GM23248 (cell line): ENCODE measurements around the gene SMIM24.

ENCODE experiments used
- EZH2 ChIP-seq: fragments of 200-600 bp; sonication (generic); IDR thresholded peaks from 2 replicates; pipeline ENCODE4 v1.6.1; 2018; ENCODE audit warnings: antibody characterized with exemption, mild to moderate bottlenecking; ENCODE audit not compliant: insufficient read depth, poor library complexity, severe bottlenecking
- EZH2phosphoT487 ChIP-seq: fragments of 200-600 bp; sonication (generic); IDR thresholded peaks from 2 replicates; pipeline ENCODE4 v1.6.1; 2018; ENCODE audit warnings: antibody characterized with exemption, moderate library complexity, mild to moderate bottlenecking, low read depth; ENCODE audit not compliant: insufficient read depth

DNA sequence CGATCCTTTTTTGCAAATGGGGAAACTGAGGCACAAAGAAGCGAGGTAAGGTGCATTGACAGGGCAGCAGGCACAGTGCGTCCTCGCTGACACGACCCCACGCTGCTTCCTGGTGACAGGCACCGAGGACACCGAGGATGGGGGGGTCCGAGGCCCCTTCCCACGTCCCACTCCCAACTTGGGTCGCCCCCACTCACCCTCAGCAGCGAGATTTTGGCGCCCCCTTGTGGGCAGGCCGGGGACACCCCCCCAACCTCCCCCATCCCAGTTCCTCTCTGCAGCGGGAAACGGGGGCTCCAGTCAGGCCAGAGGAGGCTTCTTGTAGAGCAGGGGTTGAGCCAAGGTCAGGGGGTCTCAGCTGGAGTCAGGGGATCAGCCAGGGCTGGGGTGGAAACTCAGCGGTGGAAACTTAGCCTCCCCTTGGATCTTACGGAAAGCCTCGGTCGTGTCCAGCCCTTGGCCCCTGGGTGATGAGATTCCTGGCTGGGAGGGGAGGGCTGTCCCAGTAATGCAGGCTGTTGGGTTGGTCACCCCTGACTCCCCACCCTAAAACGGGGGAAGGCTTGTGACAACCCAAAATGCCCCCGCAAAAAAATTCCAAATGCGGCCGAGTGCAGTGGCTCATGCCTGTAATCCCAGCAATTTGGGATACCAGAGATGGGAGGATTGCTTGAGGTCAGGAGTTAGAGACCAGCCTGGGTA is 8.2 kb downstream of the SMIM24 start:
- TF ChIP-seq EZH2phosphoT487 (no peak), EZH2 (no peak)
